GM19035 (cell line): ENCODE results near the gene MOXD1.
"Not testable (repeated sequence)": the region's sequence is repeated elsewhere in the genome, so short reads cannot be mapped to it uniquely, and the experiment has no call there.

Experiments
- ATAC-seq: cut with Tn5 transposase; IDR thresholded peaks from one replicate; pipeline ENCODE4 v1.9.1; 2021; ENCODE audit not compliant: unreplicated experiment

MOXD1 gene

DNA sequence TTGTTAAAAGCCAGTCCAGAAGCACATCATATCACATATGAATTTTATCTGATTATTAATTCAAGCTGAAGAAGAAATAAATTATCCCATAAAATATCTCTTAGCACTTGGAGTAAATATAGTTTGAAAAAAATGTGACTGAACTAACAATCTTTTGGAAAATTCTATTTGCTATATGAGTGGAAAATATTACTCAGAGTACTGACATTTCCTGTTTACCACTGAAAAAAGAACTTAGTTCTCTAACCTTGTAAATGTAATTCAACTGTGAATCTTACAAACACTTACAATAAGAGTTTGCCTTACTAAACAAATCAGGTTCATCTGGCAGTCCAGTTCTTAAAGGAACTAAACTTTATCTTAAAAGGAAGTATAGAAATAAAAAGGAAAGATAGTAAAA is 44.2 kb downstream of the MOXD1 start:
- no peak for ATAC-seq

GRCh38 chr6:132354517-132355167 is 46.6 kb downstream of the MOXD1 start:
- ATAC-seq: no peak

GRCh38 chr6:132351986-132352385 is 49.3 kb downstream of the MOXD1 start:
- ATAC-seq: not testable (repeated sequence)

- ATAC-seq: no peak
Measured at GRCh38 chr6:132348231-132348630, 53.0 kb downstream of the MOXD1 start.

- no peak for ATAC-seq
Measured at GRCh38 chr6:132344811-132345210, 56.5 kb downstream of the MOXD1 start.

DNA sequence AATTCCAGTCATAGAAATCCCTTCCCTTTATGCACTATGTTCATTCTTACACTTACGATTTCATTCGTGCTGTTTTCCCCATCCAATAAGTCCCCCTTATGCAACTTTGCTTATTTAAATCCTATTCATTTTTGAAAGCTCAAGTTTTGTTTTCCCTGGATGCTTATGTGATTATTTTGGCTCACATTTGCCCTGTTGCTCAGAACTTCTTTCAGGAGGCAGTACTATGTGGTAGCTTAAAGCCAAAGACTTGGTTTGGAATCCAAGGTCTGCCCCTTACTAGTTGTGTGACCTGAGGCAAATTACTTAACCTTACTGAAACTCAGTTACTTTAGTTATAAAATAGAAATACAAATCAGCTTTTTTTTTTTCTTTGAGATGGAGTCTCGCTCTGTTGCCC is 59.6 kb downstream of the MOXD1 start:
- no peak for ATAC-seq

DNA sequence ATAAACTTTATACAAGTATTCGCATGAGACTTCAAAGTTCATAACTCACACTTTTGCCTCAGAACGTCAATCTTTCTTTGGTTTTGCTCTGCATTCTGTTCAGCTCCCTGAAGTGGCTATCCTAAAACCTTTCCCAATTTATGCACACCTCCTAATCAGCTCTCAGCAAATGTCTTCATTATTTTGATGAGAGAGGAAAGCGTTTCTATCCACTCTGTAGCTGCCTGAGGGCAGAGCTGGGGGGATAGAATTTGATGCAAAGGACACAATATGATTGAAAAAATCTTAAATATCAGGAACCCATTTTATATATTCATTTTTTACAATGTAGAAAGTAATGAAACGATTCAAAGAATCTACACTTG is 66.8 kb downstream of the MOXD1 start:
- no peak for ATAC-seq

- no peak for ATAC-seq
Measured at GRCh38 chr6:132333639-132334520, 67.4 kb downstream of the MOXD1 start.

DNA sequence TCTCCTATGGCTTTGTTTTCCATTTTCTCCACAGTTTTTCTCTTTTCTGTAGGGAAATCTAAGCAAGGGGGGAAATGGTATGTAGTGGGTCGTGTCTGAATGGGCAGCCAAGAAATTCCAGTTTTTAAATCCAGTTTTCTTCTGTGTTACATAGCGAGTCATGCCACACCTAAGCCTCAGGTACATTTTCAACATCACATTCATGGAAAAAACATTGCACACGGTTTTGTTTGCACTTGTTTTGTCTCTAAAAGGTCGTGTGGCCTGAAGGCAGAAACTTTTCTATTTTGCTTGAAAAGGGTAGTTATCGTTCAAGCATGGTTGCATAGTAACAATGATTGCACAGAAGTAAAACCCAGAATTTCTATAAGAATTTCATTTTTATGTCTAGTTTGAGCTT is 70.5 kb downstream of the MOXD1 start:
- no peak for ATAC-seq

- ATAC-seq: no peak
Measured at GRCh38 chr6:132322398-132322797, 78.9 kb downstream of the MOXD1 start.

DNA sequence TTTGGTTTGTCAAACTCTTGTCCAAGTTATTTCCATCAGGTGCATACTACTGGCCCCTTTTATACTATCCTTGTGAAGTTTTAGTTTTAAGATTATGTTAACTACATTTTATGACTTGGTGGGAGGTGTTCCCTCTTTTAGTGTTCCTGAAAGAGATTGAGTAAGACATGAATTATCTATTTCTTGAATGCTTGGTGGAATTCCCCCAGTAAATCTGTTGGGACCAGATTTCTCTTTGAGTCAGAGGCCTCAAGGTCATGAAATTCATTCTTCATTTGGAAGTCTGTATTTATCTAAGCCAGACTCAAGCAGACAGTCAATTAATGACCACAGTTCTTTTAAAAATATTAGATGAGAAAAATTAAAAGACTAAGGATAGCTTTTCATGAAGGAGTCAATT is 81.3 kb downstream of the MOXD1 start:
- ATAC-seq: no peak

DNA sequence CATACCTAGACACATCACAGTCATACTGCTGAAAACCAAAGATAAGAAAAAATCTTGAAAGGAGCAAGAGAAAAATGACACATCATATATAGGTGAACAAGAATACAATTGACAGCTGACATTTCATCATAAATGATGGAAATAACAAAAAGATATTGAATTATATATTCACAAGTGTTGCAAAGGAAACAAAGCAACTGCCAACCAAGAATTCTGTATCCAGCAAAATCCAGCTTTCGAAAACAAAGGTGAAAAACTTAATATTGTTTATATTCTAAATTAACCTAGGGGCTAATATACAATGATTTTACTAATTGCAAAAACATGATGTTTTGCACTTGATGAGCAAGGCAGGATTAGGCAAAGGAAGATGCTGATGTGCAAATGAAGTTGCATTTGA is 84.3 kb downstream of the MOXD1 start:
- ATAC-seq: no peak

DNA sequence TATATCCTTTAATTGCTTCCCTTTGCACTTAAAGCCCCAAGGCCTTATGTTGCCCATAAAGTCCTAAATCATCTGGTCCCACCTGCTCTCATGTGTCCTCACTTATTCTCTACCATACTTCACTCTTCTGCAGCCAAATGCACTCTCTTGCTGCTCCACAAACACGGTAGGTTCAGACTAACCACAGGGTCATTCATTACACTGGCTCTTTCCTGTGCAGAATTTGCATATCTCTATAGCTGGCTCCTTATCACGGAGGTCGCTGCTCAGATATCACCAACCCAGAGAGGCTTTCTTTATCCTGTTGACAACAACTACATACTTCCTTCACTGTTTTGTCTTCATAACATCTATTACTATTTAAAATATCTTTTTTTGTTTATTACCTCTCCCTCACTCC is 86.8 kb downstream of the MOXD1 start:
- no peak for ATAC-seq

- ATAC-seq: no peak
Measured at GRCh38 chr6:132310921-132311320, 90.4 kb downstream of the MOXD1 start.

GRCh38 chr6:132310151-132310550 is 91.1 kb downstream of the MOXD1 start:
- not testable (repeated sequence) for ATAC-seq

- ATAC-seq: no peak
Measured at GRCh38 chr6:132304891-132305305, 96.4 kb downstream of the MOXD1 start.

DNA sequence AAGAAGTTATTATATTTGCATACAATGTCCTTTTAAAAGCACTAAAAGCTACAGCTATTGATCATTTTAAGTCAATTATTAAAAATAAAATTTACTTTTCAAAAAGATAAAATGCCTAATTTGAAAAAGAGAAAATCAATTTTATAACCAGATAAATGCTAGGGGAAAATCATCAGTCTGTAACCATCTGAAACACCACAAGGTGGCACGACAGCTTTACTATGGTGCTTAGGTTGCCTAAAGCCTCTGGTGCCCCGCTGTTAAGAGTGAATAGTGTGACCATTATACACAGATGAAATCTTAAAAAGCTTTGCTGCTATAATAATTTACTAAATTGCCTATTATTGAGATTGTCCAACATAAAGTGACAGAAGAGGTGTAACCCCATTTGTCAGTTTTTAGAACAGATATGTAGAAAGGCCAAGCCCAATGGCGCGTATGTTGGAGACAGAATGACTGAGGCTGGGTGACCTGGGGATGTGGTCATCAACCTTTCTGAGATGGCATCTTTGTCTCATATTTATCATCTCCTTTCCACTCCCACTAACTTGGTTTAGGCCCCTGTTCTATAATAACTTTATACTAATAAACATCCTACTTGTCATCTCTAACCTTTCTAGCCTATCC is 100.8 kb downstream of the MOXD1 start:
- peak; percentile 70 for ATAC-seq

GRCh38 chr6:132298344-132298949 is 102.8 kb downstream of the MOXD1 start:
- no peak for ATAC-seq

DNA sequence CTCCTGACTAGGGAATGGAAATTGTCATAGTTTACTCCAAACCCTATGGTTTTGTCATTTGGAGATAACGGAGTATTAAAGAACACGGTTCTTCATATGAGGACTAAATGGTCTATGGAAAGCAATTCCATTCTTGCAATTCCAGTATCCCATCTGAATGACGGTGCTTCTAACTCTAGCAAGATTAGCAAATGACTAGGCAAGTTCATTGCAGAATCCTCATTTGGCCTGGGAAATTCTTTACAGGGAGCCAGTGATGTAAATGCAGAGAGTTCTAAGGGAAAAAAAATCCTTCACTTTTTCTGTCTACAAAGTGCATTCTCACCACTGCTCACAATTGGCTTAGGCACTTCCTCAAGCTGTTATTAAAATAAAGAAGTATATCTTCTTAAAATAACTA is 111.5 kb downstream of the MOXD1 start:
- no peak for ATAC-seq

- ATAC-seq: no peak
Measured at GRCh38 chr6:132287101-132287500, 114.2 kb downstream of the MOXD1 start.

GRCh38 chr6:132286298-132287019 is 114.8 kb downstream of the MOXD1 start:
- ATAC-seq: no peak
